NK-92 (cell line): ENCODE results near the gene DSTYK.

Experiments used
- DNase-seq: peaks from one replicate; lab custom pipeline; 2025; ENCODE audit not compliant: unreplicated experiment; lab: John Stamatoyannopoulos, UW

Gene DSTYK

GRCh38 chr1:205133287-205133686 is 78.2 kb downstream of the DSTYK start:
- no peak for DNase-seq

- DNase-seq = no peak
Measured at GRCh38 chr1:205129447-205130029, 82.0 kb downstream of the DSTYK start.

GRCh38 chr1:205128050-205128449 is 83.5 kb downstream of the DSTYK start:
- DNase-seq = no peak

GRCh38 chr1:205127646-205128045 is 83.9 kb downstream of the DSTYK start:
- DNase-seq = no peak

- DNase-seq = no peak
Measured at GRCh38 chr1:205124726-205125125, 86.8 kb downstream of the DSTYK start.

GRCh38 chr1:205122489-205122882 is 89.0 kb downstream of the DSTYK start:
- no peak for DNase-seq

- DNase-seq = peak; percentile 74
Measured at GRCh38 chr1:205121660-205122488, 89.6 kb downstream of the DSTYK start, which contains the start of gene RBBP5. Gene RBBP5, minus strand, starts transcription at chr1:205121978. Its CDS starts 105 bp downstream, at chr1:205121873.

- DNase-seq = no peak
Measured at GRCh38 chr1:205118752-205119151, 92.8 kb downstream of the DSTYK start.

GRCh38 chr1:205111354-205111753 is 100.1 kb downstream of the DSTYK start:
- DNase-seq = no peak

- DNase-seq = no peak
Measured at GRCh38 chr1:205109711-205110110, 101.8 kb downstream of the DSTYK start.

GRCh38 chr1:205109269-205109668 is 102.2 kb downstream of the DSTYK start:
- DNase-seq = no peak

- DNase-seq = no peak
Measured at GRCh38 chr1:205108464-205108863, 103.0 kb downstream of the DSTYK start.

GRCh38 chr1:205107327-205107726 is 104.2 kb downstream of the DSTYK start:
- no peak for DNase-seq

GRCh38 chr1:205102404-205102803 is 109.1 kb downstream of the DSTYK start:
- no peak for DNase-seq

GRCh38 chr1:205098242-205098641 is 113.3 kb downstream of the DSTYK start:
- DNase-seq = no peak

- DNase-seq = no peak
Measured at GRCh38 chr1:205095422-205095821, 116.1 kb downstream of the DSTYK start.
